Coronary artery (tissue), 2 donors: ENCODE results near the gene ZDHHC21.

Experiments
- DNase-seq: peaks from one replicate; pipeline ENCODE4 v3.0.0-alpha.2; 2017; ENCODE audit warnings: low spot score
- H3K27ac ChIP-seq, 2 donors: fragments of 200-600 bp; sonication (generic); one replicate each; pipeline ENCODE4 v1.5.1; 2016 to 2019
- H3K4me3 ChIP-seq: fragments of 200-600 bp; sonication (generic); 2 replicates; pipeline ENCODE4 v1.5.1; 2016; ENCODE audit warnings: mild to moderate bottlenecking, moderate library complexity
- CTCF ChIP-seq: fragments of 200-600 bp; sonication (generic); IDR thresholded peaks from one replicate; pipeline ENCODE4 v1.5.1; 2019; ENCODE audit warnings: antibody characterized with exemption

The ZDHHC21 gene

DNA sequence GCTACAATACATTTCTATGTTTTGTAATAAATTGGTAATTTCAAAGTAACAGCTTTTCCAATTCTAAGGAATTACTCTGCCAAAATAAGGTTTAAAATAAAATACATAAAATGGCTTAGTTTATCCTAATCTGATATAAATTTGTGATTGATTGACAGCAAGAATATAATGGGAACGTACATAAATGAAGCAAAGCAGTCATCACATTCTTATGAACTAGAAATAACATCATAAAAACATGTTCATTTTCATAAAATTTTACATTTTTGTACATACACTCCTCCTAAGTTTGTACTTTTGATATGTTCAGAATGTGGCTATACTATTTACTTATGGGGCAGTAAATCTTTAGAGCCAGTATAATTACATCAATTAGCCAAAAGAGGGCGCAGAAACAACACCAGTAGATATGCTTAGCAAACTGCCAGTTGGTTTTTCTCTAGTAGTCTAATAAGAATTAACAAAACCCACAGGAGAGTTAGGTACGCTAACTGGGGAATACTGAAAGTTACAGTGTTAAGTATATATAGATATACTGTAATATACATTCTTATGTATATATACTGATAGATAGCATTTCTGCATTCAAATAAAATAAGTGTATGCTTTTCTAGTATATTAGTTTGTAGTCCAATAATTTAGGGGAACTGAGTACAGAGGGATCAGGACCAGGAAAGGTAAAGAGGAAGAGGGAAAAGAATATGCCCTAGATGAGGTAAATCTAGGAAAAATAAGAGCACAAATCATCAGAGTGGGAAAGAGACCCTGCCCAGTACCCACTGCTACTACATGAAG is 76.8 kb downstream of the ZDHHC21 start:
- peak; percentile 36 for TF ChIP-seq CTCF
- DNase-seq: no peak
- H3K4me3 ChIP-seq: no peak overlapping the region
- H3K27ac ChIP-seq: no peak overlapping the region

- TF ChIP-seq CTCF: no peak
- DNase-seq: no peak
- Histone ChIP-seq H3K4me3 (no peak overlapping the region), H3K27ac (no peak overlapping the region)
These were observed 84.7 kb downstream of the ZDHHC21 start for GRCh38 chr9:14608540-14608939.

GRCh38 chr9:14597171-14597799 is 95.9 kb downstream of the ZDHHC21 start:
- Histone ChIP-seq H3K4me3 (no peak overlapping the region), H3K27ac (no peak overlapping the region)
- no peak for DNase-seq
- TF ChIP-seq CTCF: no peak

- TF ChIP-seq CTCF: no peak
- no peak overlapping the region for H3K4me3 ChIP-seq
These were observed 99.8 kb downstream of the ZDHHC21 start for GRCh38 chr9:14593406-14593805.

DNA sequence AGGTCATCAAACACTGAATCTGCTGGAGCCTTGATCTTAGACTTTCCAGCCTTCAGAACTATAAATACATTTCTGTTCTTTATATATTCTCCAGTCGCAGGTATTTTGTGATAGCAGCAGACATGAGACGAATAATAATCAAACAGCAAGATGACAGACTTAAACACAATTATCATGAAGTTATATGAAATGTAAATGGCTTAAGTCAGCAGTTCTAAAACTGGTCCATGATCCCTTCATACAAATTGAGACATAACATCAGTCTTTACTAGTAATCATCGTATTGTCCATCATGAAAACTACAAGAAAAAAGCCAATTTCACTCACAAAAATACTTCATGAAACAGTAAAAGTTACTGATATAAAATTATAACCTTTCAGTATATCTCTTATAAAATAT is 101.8 kb downstream of the ZDHHC21 start:
- DNase-seq: no peak
- TF ChIP-seq CTCF: no peak
- no peak overlapping the region for H3K4me3 ChIP-seq
- H3K27ac ChIP-seq: no peak overlapping the region

More at GRCh38 chr9:14593406-14593805, 99.8 kb downstream of the ZDHHC21 start:
- no peak overlapping the region for H3K27ac ChIP-seq
- DNase-seq: no peak

- no peak overlapping the region for H3K27ac ChIP-seq
- H3K4me3 ChIP-seq: no peak overlapping the region
- TF ChIP-seq CTCF: no peak
- DNase-seq: no peak
These were observed 107.3 kb downstream of the ZDHHC21 start for GRCh38 chr9:14585730-14586473.
